HG02610 (cell line): ENCODE results near the gene LRRC75A.

ENCODE experiments used
- ATAC-seq: cut with Tn5 transposase; IDR thresholded peaks from one replicate; pipeline ENCODE4 v1.9.1; 2021; ENCODE audit warnings: mild to moderate bottlenecking, moderate library complexity; ENCODE audit not compliant: unreplicated experiment

LRRC75A gene

DNA sequence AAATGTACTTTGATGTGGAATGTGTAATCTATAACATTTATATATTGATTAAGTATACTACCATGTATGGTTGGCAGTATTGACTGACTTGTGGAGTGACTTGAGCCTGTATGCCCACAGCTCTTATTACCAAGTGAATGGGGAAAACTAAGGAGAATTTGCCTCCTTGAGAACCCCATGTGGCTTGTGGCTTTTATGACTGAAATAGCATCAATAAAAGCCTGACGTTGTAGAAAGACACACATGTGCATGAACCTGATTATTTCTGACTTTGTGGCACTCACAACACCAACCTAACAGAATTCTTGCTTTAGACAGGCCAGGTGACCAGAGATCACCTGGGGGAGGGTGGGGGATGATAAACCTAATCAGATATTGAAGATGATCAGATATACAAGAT is 2.1 kb upstream of the LRRC75A start:
- no peak for ATAC-seq

GRCh38 chr17:16493531-16494046 is 1.6 kb upstream of the LRRC75A start:
- no peak for ATAC-seq

- ATAC-seq = no peak
Measured at GRCh38 chr17:16492613-16493530, 879 bp upstream of the LRRC75A start.

- no peak for ATAC-seq
Measured at GRCh38 chr17:16491131-16491702, 776 bp downstream of the LRRC75A start.

GRCh38 chr17:16489431-16489830 is 2.6 kb downstream of the LRRC75A start:
- no peak for ATAC-seq

DNA sequence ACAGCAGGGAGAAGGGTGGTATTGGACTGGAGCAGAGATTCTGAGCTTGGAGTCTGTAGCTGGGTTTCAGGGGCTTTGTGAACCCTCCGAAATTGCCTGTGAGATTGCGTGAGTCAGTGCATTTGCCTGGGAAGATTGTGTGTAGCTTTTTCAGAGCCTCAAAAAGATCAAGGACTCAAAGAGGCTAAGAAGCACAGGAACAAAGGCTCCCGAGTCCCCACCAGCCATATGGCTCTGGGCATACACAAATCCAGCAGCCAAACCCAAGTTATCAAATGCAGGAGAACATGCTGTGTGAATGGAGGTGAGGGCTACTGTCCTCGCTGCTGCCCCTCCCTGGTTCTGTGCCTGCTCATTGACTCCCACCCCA is 3.0 kb downstream of the LRRC75A start:
- ATAC-seq = no peak

DNA sequence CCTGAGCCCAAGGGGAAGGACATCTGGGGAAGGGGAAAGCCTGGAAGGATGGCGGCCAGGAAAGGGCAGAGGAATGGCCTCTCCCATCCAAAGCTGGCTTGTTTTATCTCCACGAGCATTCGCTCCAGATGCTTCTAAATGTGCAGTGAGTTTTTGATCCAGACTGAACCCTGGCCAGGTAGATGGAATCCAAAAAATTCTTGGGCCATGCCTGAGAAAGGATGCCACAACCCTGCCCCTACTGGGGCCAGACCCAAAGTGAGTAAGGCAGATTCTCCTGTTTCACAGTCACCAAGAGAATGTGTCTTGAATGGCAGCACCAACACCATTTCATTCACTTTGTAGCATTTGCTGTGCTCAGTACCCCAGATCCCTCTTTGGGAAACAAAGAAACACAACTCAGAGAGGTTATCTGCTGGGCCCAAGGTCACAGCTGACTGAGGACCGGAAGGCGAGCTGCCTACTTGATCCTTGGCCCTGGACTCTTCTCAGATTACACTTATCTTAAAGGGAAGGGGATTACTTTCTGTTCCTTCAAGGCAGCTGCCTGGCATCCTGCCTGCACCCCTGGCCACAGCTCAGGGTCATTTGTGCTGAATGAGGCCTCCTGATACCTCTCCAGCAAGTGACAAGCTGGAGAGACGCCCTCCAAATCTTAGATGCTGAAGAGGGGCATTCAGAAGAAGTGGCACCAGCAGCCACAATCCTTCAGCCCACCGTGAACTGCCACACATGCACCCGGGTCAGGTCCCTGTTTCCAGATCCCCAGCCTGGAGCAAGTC is 3.6 kb downstream of the LRRC75A start:
- ATAC-seq = no peak

DNA sequence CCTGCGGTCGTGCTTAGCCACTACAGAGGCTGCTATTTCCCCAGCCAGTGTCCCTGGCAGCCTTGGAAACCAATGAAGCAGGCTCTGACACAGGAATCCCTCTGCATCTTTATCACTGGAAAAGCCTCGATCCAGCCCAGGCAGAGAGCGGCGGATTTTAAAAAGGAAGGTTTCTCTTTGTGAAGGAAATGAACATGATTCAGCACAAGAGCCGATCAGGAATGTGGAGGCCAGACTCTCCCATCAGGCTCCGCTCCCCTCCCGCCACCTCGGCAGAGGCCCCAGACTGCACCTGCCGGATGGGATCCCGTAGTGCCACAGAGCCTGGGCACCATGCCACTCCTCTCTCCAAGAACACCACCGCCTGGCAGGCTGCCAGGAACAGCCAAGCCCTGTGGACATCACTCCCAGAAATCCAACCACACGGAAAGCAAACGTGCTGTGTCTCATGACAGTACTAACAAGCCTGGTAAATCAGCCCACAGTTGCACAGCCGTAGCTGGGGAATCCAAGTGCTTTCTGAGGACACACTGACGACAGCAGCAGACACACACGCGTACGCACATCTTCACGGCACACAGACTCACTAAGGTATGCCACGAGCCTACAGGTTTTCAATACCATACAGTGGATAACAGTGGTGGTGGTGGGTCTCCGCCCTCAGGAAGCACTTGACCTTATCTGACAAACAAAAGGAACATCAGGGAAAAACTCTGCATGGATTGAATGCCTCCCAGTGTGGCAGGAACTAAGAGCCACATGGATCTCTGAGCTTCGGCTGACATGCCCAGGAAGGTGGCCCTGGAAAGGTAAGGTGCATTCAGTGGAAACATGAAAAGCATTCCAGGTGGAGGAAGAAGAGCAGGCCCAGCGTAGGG is 5.4 kb downstream of the LRRC75A start:
- no peak for ATAC-seq

DNA sequence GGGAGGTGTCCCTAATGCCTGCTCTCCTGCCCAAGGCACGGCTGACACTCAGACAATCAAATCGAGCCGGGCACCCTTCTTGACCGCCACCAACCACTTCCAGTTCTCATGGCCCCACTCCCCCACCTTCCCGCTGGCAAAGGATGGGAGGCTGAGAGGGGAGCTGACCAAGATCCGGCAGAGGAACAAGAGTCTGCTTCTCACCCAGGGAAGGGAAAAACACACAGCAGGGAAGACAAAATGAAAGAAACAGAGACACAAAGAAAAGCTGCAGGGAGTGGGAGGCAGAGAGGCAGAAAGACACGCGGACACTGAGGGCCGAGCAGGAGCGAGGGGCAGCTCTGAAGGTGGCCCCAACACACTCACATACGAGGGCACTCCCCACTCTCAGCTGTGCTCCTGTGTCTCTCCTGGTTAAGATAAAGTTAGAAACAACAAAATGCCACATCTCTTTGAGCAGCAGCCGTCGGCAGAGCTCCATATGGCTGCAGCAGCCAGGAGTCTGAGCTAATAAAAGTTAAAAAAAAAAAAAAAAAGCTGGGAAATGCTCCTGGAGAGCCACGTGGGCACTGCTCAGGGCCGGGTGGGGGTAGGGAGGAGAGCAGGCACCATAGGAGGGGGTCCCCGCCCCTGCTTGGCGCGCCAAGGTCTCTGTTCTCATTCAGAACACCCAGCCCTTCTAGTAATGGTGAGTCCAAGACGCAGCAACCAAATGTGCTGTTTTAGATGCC is 7.4 kb downstream of the LRRC75A start:
- ATAC-seq = no peak

DNA sequence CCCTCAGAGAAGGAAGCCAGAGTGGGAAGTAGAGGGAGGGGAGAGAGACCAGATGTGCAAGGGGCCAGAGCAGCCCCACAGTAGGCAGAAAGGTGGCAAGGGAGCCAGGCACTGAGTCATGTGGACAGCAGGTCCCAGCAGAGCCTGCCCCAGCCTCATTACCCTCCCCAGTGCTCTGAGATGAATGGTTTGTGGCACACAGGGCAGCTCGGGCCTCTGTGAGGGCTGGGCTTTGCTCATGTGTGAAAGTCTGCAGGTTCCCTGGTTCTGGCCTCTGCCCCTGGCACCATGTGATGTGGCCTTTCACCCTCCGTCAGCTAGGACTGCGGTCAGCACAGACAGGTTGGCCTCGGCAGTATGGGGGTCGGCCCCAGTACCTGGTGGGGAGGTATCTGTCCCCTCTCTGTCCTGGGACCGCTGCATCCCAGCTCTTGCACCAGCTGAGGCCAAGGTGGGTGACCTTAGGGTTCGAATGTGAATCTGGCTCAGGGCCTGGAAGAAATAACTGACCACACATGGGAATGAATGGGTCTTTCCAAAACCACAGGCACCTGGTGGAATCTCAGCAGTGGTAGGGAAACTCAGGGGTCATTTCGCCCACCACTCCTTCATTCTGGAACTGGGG is 8.9 kb downstream of the LRRC75A start:
- ATAC-seq = no peak

- no peak for ATAC-seq
Measured at GRCh38 chr17:16482253-16482652, 9.7 kb downstream of the LRRC75A start.

DNA sequence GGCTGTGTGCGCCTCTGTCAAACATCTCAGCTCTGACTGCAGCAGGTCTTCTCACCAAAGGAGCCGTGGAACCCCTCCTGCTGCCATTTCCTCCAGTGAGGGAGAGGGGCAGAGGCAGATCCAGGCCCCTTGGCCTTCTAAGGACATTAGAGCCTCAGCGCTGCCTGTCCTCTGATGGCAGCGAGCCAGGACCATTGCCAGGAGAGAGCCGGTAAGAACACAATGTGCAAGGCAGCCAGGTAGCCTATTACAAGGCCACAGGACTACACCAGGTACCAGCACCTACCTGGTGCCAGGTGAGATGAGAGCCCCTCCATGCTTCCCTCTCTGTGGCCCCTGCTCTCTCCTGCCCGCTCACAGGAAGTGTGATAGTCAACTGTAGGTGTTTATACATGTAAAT is 11.0 kb downstream of the LRRC75A start:
- ATAC-seq = no peak

DNA sequence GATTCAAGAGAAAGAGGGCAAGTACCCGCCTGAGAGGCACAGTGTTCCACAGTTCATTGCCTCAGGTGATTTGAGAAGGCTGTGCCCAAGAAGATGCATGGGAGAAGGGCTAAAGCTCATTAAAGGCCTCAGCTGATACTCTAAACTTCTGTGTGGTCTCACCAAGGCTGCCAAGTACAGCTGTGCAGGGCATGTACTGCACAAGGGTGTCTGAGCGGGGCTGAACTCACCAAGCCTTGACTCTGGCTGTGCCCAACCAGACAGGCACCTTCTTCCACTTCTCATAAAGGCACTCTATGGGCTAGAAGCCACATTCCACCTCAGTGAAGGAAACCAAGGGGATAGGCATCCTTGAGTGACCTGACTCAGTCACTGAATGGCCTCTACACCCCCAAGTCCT is 12.7 kb downstream of the LRRC75A start:
- ATAC-seq = no peak

DNA sequence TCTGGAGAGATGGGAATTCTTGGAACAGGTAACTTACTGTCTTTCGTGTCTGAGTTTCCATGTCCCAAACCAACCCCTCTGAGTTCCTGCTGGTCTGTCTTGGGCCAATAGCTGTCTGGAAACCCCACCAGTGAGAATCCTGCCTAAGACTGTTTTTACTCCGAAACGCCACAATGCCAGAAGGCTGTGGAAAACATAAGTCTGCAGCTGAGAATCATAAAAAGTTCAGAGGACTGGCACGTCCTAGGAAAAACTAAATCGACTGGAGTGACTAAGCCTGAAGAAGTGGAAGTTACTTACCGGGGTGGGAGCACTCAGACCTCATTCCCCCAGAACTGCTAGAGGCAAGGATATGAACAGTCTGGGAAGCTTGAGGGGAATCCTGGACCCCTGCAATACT is 13.3 kb downstream of the LRRC75A start:
- no peak for ATAC-seq

- ATAC-seq = no peak
Measured at GRCh38 chr17:16477666-16478065, 14.3 kb downstream of the LRRC75A start.

- no peak for ATAC-seq
Measured at GRCh38 chr17:16477255-16477654, 14.7 kb downstream of the LRRC75A start.

GRCh38 chr17:16475179-16475704 is 16.8 kb downstream of the LRRC75A start:
- no peak for ATAC-seq

DNA sequence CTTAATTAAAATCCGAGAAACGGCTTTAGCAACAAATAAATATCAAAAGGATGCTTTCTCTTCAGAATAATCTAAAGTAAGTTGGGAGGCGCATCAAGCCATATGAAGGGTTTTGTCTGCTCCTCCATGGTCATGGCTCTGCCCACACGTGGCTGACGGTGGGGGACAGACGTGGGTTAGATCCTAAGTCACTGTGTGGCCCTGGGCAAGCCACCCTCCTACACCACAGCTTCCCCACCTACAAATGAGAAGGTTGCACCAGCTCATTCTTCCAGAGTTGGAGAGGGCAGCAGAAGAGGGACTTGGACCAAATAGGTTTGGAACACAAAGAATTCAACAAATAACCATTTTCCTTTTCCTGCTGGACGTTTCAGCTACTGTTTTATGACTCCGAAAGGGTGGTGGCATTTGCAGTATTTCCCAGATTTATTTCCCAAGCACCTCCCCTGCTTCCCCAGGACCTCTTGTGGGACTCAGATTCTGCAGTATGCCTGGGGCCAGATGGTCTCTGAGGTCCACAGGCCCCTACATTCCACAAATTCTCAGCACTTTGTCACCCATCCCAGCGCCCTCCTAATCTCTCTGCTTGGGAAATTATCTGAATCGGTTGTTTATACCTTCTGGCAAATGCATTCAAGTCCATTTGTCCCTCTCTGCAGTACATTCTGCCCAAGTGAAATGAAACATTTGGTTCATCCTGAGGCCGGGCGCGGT is 17.8 kb downstream of the LRRC75A start:
- ATAC-seq = no peak
